NCI-H1417 (cell line): ENCODE data around the gene CCDC57.
A peak's percentile ranks its signal among the peaks of the same experiment; 100 is the strongest.

Experiments
- DNase-seq, 3 experiments: peaks; one replicate each; lab custom pipeline; 2025; lab: John Stamatoyannopoulos, UW

The CCDC57 gene

GRCh38 chr17:82246365-82247181 is 33.9 kb upstream of the CCDC57 start:
- DNase-seq = no peak

- no peak for DNase-seq
These were observed 33.4 kb upstream of the CCDC57 start for GRCh38 chr17:82246040-82246364.

GRCh38 chr17:82245134-82246039 is 32.7 kb upstream of the CCDC57 start:
- no peak for DNase-seq

- DNase-seq = peak in 2 of 3 experiments; percentile 6 to 29
These were observed 31.9 kb upstream of the CCDC57 start for GRCh38 chr17:82244413-82245133.

GRCh38 chr17:82243648-82244412 is 31.2 kb upstream of the CCDC57 start:
- DNase-seq = no peak

- no peak for DNase-seq
These were observed 30.5 kb upstream of the CCDC57 start for GRCh38 chr17:82242977-82243647.

- DNase-seq = no peak
These were observed 30.0 kb upstream of the CCDC57 start for GRCh38 chr17:82242698-82242976.

GRCh38 chr17:82241926-82242697 is 29.5 kb upstream of the CCDC57 start:
- no peak for DNase-seq

- no peak for DNase-seq
These were observed 28.7 kb upstream of the CCDC57 start for GRCh38 chr17:82241183-82241925.

- no peak for DNase-seq
These were observed 28.0 kb upstream of the CCDC57 start for GRCh38 chr17:82240506-82241182.

- no peak for DNase-seq
These were observed 27.4 kb upstream of the CCDC57 start for GRCh38 chr17:82239926-82240505.

- no peak for DNase-seq
These were observed 26.8 kb upstream of the CCDC57 start for GRCh38 chr17:82239401-82239925.

GRCh38 chr17:82238472-82239201 is 26.0 kb upstream of the CCDC57 start:
- peak; percentile 10 to 80 (median 25) for DNase-seq

GRCh38 chr17:82237746-82238471 is 25.3 kb upstream of the CCDC57 start:
- no peak for DNase-seq

- no peak for DNase-seq
These were observed 24.6 kb upstream of the CCDC57 start for GRCh38 chr17:82237083-82237745.

GRCh38 chr17:82236142-82236971 is 23.7 kb upstream of the CCDC57 start:
- DNase-seq = peak; percentile 64 to 90 (median 80)
